Measurements from ENCODE around the gene KLF15.

KLF15 gene

GRCh38 chr3:126360046-126360713 is 3.0 kb upstream of the KLF15 start:
- FAIRE-seq, result no peak

- no peak for FAIRE-seq
Measured at GRCh38 chr3:126358816-126359181, 1.6 kb upstream of the KLF15 start.

- FAIRE-seq, result no peak
Measured at GRCh38 chr3:126358038-126358815, 1.0 kb upstream of the KLF15 start.

GRCh38 chr3:126356373-126357264 is 589 bp downstream of the KLF15 start:
- no peak for FAIRE-seq

- FAIRE-seq, result no peak
Measured at GRCh38 chr3:126355777-126356372, 1.3 kb downstream of the KLF15 start.

- FAIRE-seq, result no peak
Measured at GRCh38 chr3:126355251-126355650, 2.0 kb downstream of the KLF15 start.

GRCh38 chr3:126354776-126355175 is 2.4 kb downstream of the KLF15 start:
- FAIRE-seq, result no peak

GRCh38 chr3:126353694-126354321 is 3.4 kb downstream of the KLF15 start:
- no peak for FAIRE-seq

- no peak for FAIRE-seq
Measured at GRCh38 chr3:126352476-126353454, 4.4 kb downstream of the KLF15 start.

GRCh38 chr3:126351771-126352475 is 5.3 kb downstream of the KLF15 start:
- FAIRE-seq, result no peak

- no peak for FAIRE-seq
Measured at GRCh38 chr3:126351086-126351770, 6.0 kb downstream of the KLF15 start.

GRCh38 chr3:126350502-126351085 is 6.6 kb downstream of the KLF15 start:
- no peak for FAIRE-seq

GRCh38 chr3:126349611-126350501 is 7.4 kb downstream of the KLF15 start:
- FAIRE-seq, result no peak

GRCh38 chr3:126349071-126349470 is 8.1 kb downstream of the KLF15 start:
- no peak for FAIRE-seq

- FAIRE-seq, result no peak
Measured at GRCh38 chr3:126348308-126348920, 8.8 kb downstream of the KLF15 start.

- no peak for FAIRE-seq
Measured at GRCh38 chr3:126347543-126348161, 9.6 kb downstream of the KLF15 start.

GRCh38 chr3:126346466-126346865 is 10.7 kb downstream of the KLF15 start:
- no peak for FAIRE-seq
